Activated CD4-positive, alpha-beta T cell treated with anti-CD3 and anti-CD28 coated beads for 24 hours (primary cell): ENCODE results near the gene TRABD2B.

Source experiments
- DNase-seq, 2 donors: peaks; one replicate each; pipeline ENCODE4 v3.0.0-alpha.2; 2020; ENCODE audit warnings: low read depth in 2 of 2

TRABD2B gene

GRCh38 chr1:47852006-47852718, 145.0 kb downstream of the TRABD2B start:
- no peak for DNase-seq

- no peak for DNase-seq
Measured at GRCh38 chr1:47850451-47850850, 146.7 kb downstream of the TRABD2B start.

GRCh38 chr1:47849591-47850261, 147.5 kb downstream of the TRABD2B start:
- no peak for DNase-seq

GRCh38 chr1:47849005-47849521, 148.1 kb downstream of the TRABD2B start:
- no peak for DNase-seq

GRCh38 chr1:47847763-47848162, 149.4 kb downstream of the TRABD2B start:
- DNase-seq = no peak

GRCh38 chr1:47844558-47844955, 152.6 kb downstream of the TRABD2B start:
- DNase-seq = no peak

GRCh38 chr1:47843781-47844557, 153.2 kb downstream of the TRABD2B start:
- no peak for DNase-seq

- no peak for DNase-seq
Measured at GRCh38 chr1:47843059-47843458, 154.1 kb downstream of the TRABD2B start.

GRCh38 chr1:47842228-47842919, 154.8 kb downstream of the TRABD2B start:
- DNase-seq = no peak

- no peak for DNase-seq
Measured at GRCh38 chr1:47841356-47841755, 155.8 kb downstream of the TRABD2B start.

- no peak for DNase-seq
Measured at GRCh38 chr1:47840393-47841190, 156.6 kb downstream of the TRABD2B start.

- DNase-seq = no peak
Measured at GRCh38 chr1:47839433-47839760, 157.8 kb downstream of the TRABD2B start.

GRCh38 chr1:47838562-47839432, 158.4 kb downstream of the TRABD2B start:
- no peak for DNase-seq

- no peak for DNase-seq
Measured at GRCh38 chr1:47837866-47838561, 159.2 kb downstream of the TRABD2B start.

- no peak for DNase-seq
Measured at GRCh38 chr1:47837056-47837830, 159.9 kb downstream of the TRABD2B start.

- DNase-seq = no peak
Measured at GRCh38 chr1:47835409-47835808, 161.8 kb downstream of the TRABD2B start.

GRCh38 chr1:47834326-47834725, 162.9 kb downstream of the TRABD2B start:
- no peak for DNase-seq

GRCh38 chr1:47830641-47831333, 166.4 kb downstream of the TRABD2B start:
- DNase-seq = no peak
